ENCODE results near the gene NRP2.

The NRP2 gene

GRCh38 chr2:205705511-205706349 is 23.4 kb downstream of the NRP2 start:
- FAIRE-seq, result no peak

GRCh38 chr2:205706769-205707381 is 24.6 kb downstream of the NRP2 start:
- DNase-seq (ENCODE audit: insufficient read length, low spot score), result no peak
- no peak for FAIRE-seq

More at GRCh38 chr2:205705511-205706349, 23.4 kb downstream of the NRP2 start:
- no peak for DNase-seq (ENCODE audit: insufficient read length, low spot score)

GRCh38 chr2:205708231-205708631 is 25.9 kb downstream of the NRP2 start:
- no peak for FAIRE-seq

GRCh38 chr2:205709319-205709718 is 27.0 kb downstream of the NRP2 start:
- no peak for DNase-seq (ENCODE audit: insufficient read length, low spot score)
- no peak for FAIRE-seq

More at GRCh38 chr2:205708231-205708631, 25.9 kb downstream of the NRP2 start:
- no peak for DNase-seq (ENCODE audit: insufficient read length, low spot score)

- DNase-seq (ENCODE audit: insufficient read length, low spot score) (no peak), FAIRE-seq (no peak)
Observed at GRCh38 chr2:205712508-205712907, 30.2 kb downstream of the NRP2 start.

GRCh38 chr2:205713086-205713485 is 30.8 kb downstream of the NRP2 start:
- DNase-seq (ENCODE audit: insufficient read length, low spot score) (no peak), FAIRE-seq (no peak)

GRCh38 chr2:205714058-205714776 is 31.9 kb downstream of the NRP2 start:
- DNase-seq (ENCODE audit: insufficient read length, low spot score), result no peak
- no peak for FAIRE-seq

GRCh38 chr2:205714789-205715720 is 32.8 kb downstream of the NRP2 start:
- no peak for FAIRE-seq
- no peak for DNase-seq (ENCODE audit: insufficient read length, low spot score)

GRCh38 chr2:205715831-205716525 is 33.7 kb downstream of the NRP2 start:
- FAIRE-seq, result no peak
- no peak for DNase-seq (ENCODE audit: insufficient read length, low spot score)

- FAIRE-seq, result no peak
- no peak for DNase-seq (ENCODE audit: insufficient read length, low spot score)
Observed at GRCh38 chr2:205717175-205717846, 35.0 kb downstream of the NRP2 start.

- DNase-seq (ENCODE audit: insufficient read length, low spot score), result no peak
- no peak for FAIRE-seq
Observed at GRCh38 chr2:205717999-205718398, 35.7 kb downstream of the NRP2 start.

GRCh38 chr2:205719847-205720246 is 37.5 kb downstream of the NRP2 start:
- DNase-seq (ENCODE audit: insufficient read length, low spot score) (no peak), FAIRE-seq (no peak)

- FAIRE-seq (no peak), DNase-seq (ENCODE audit: insufficient read length, low spot score) (no peak)
Observed at GRCh38 chr2:205720451-205720902, 38.2 kb downstream of the NRP2 start.

GRCh38 chr2:205721057-205721449 is 38.8 kb downstream of the NRP2 start:
- FAIRE-seq, result no peak
- DNase-seq (ENCODE audit: insufficient read length, low spot score), result no peak

- FAIRE-seq (no peak), DNase-seq (ENCODE audit: insufficient read length, low spot score) (no peak)
Observed at GRCh38 chr2:205722283-205722918, 40.1 kb downstream of the NRP2 start.

- FAIRE-seq (no peak), DNase-seq (ENCODE audit: insufficient read length, low spot score) (no peak)
Observed at GRCh38 chr2:205723179-205723578, 40.9 kb downstream of the NRP2 start.

GRCh38 chr2:205725059-205725458 is 42.8 kb downstream of the NRP2 start:
- no peak for DNase-seq (ENCODE audit: insufficient read length, low spot score)
- no peak for FAIRE-seq

GRCh38 chr2:205726506-205726905 is 44.2 kb downstream of the NRP2 start:
- FAIRE-seq, result no peak
- no peak for DNase-seq (ENCODE audit: insufficient read length, low spot score)

GRCh38 chr2:205727174-205727573 is 44.9 kb downstream of the NRP2 start:
- DNase-seq (ENCODE audit: insufficient read length, low spot score) (no peak), FAIRE-seq (no peak)
